ENCODE measurements around the gene ITGAL. TPM values are rescaled to one million over a fixed set of nuclear protein-coding genes. Genes with fewer than 3 reads are reported as not detected.

ITGAL gene
- total RNA-seq, 1 donor from 2014 or later = 264 TPM

- intact Hi-C loops (cut with micrococcal nuclease) = no loop called here
- H3K9me3 Mint-ChIP-seq = no peaks in the 10 kb centered on the region
- peaks cover 64% of the 10 kb centered on the region for H3K36me3 Mint-ChIP-seq (ENCODE audit: low read depth)
- no peaks in the 10 kb centered on the region for H3K27me3 Mint-ChIP-seq
- H3K4me1 Mint-ChIP-seq = peaks cover 34% of the 10 kb centered on the region
- no peak for DNase-seq
- peak overlapping the region; percentile 73 for H3K27ac Mint-ChIP-seq
- no peak overlapping the region for H3K4me3 Mint-ChIP-seq
These were observed 17.7 kb downstream of the ITGAL start for GRCh38 chr16:30490210-30490609.

DNA sequence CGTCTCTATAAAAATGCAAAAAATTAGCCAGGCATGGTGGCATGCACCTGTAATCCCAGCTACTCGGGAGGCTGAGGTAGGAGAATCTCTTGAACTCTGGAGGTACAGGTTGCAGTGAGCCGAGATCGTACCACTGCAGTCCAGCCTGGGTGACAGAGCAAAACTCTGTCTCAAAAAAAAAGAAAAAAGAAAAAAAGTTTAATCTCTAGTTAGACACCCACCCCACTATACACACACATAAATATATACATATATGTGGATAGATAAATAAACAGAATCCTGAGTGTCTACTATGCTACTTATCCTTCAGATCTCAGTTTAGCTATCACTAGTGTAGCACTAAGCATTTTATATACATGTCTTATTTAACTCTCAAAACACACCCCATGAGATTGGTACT, 18.7 kb downstream of the ITGAL start:
- intact Hi-C loops (cut with micrococcal nuclease) = no loop called here
- peaks cover 32% of the 10 kb centered on the region for H3K4me1 Mint-ChIP-seq
- H3K9me3 Mint-ChIP-seq = no peaks in the 10 kb centered on the region
- peaks cover 61% of the 10 kb centered on the region for H3K36me3 Mint-ChIP-seq (ENCODE audit: low read depth)
- no peaks in the 10 kb centered on the region for H3K27me3 Mint-ChIP-seq
- no peak overlapping the region for H3K4me3 Mint-ChIP-seq
- DNase-seq = no peak
- H3K27ac Mint-ChIP-seq = peak overlapping the region; percentile 56

GRCh38 chr16:30491744-30492308, 19.3 kb downstream of the ITGAL start:
- Mint-ChIP-seq H3K4me3 (no peak overlapping the region), H3K27me3 (no peaks in the 10 kb centered on the region), H3K9me3 (no peaks in the 10 kb centered on the region), H3K4me1 (peaks cover 30% of the 10 kb centered on the region), H3K27ac (peak overlapping the region; percentile 56), H3K36me3 (ENCODE audit: low read depth) (peaks cover 59% of the 10 kb centered on the region)
- DNase-seq = no peak
- intact Hi-C loops (cut with micrococcal nuclease) = no loop called here

- intact Hi-C loops (cut with micrococcal nuclease) = no loop called here
- Mint-ChIP-seq H3K9me3 (no peaks in the 10 kb centered on the region), H3K27me3 (no peaks in the 10 kb centered on the region), H3K4me3 (no peak overlapping the region), H3K4me1 (peaks cover 21% of the 10 kb centered on the region), H3K36me3 (ENCODE audit: low read depth) (peaks cover 55% of the 10 kb centered on the region), H3K27ac (peak overlapping the region; percentile 13)
- no peak for DNase-seq
These were observed 21.5 kb downstream of the ITGAL start for GRCh38 chr16:30493941-30494488.

GRCh38 chr16:30494709-30495108, 22.2 kb downstream of the ITGAL start:
- Mint-ChIP-seq H3K9me3 (no peaks in the 10 kb centered on the region), H3K4me3 (no peak overlapping the region), H3K4me1 (peaks cover 23% of the 10 kb centered on the region), H3K27me3 (no peaks in the 10 kb centered on the region), H3K27ac (peak overlapping the region; percentile 13), H3K36me3 (ENCODE audit: low read depth) (peaks cover 52% of the 10 kb centered on the region)
- no peak for DNase-seq
- intact Hi-C loops (cut with micrococcal nuclease) = no loop called here

DNA sequence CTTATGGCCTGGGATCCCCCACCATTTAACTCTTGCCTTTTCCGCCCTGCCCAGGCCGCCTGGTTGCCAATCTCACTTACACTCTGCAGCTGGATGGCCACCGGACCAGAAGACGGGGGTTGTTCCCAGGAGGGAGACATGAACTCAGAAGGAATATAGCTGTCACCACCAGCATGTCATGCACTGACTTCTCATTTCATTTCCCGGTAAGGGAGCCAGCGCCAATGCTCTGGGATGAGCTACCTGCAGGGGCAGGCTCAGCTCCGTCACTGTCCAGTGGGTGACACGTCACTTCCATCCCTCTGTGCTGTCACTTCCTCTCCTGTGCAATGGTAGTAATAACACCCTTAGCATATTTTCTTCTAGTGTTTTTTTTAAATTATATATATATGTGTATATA, 26.7 kb downstream of the ITGAL start:
- peaks cover 44% of the 10 kb centered on the region for H3K36me3 Mint-ChIP-seq (ENCODE audit: low read depth)
- intact Hi-C loops (cut with micrococcal nuclease) = no loop called here
- DNase-seq = no peak
- no peak overlapping the region for H3K4me3 Mint-ChIP-seq
- H3K27me3 Mint-ChIP-seq = no peaks in the 10 kb centered on the region
- peak overlapping the region; percentile 82 for H3K27ac Mint-ChIP-seq
- H3K9me3 Mint-ChIP-seq = no peaks in the 10 kb centered on the region
- H3K4me1 Mint-ChIP-seq = peaks cover 9% of the 10 kb centered on the region

DNA sequence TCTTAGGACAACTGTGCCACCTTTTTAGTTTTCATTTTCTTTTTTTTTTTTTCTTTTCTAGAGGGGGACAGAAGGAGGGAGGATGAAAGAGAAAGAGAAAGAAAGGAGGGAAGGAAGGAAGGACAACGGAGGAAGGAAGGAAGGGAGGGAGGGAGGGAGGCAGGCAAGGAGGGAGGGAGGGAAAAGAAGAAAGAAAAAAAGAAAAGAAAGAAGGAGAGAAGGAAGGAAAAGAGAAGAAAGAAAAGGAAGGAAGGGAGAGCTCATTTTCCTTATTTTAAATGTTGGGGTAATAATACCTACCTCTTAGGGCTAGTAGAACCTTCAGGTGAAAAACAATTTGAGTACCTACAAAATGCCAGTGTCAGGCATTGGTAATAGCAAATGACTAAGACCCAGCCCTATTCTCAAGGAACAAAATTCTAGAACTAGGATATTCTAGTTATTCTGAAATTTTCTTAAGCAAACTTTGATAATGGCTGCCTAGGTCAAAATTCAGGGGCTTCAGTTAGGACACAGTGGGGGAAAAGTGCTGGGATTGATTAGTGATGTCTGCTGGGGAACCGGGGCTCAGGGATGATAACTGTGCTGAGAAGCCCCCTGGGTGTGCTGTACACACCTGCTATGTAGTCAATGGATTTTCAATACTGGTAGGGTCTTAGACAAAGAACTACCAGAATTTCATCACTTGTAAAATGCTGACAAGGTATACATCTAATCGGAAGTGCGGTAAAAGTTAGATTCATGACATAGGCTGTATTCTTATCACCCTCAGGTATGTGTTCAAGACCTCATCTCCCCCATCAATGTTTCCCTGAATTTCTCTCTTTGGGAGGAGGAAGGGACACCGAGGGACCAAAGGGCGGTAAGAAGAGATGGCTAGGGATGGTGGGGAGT, 31.1 kb downstream of the ITGAL start:
- Mint-ChIP-seq H3K27me3 (no peaks in the 10 kb centered on the region), H3K4me1 (peaks cover 5% of the 10 kb centered on the region), H3K9me3 (no peaks in the 10 kb centered on the region), H3K4me3 (no peak overlapping the region), H3K36me3 (ENCODE audit: low read depth) (peaks cover 41% of the 10 kb centered on the region), H3K27ac (peak overlapping the region; percentile 59)
- no peak for DNase-seq
- intact Hi-C loops (cut with micrococcal nuclease) = no loop called here

DNA sequence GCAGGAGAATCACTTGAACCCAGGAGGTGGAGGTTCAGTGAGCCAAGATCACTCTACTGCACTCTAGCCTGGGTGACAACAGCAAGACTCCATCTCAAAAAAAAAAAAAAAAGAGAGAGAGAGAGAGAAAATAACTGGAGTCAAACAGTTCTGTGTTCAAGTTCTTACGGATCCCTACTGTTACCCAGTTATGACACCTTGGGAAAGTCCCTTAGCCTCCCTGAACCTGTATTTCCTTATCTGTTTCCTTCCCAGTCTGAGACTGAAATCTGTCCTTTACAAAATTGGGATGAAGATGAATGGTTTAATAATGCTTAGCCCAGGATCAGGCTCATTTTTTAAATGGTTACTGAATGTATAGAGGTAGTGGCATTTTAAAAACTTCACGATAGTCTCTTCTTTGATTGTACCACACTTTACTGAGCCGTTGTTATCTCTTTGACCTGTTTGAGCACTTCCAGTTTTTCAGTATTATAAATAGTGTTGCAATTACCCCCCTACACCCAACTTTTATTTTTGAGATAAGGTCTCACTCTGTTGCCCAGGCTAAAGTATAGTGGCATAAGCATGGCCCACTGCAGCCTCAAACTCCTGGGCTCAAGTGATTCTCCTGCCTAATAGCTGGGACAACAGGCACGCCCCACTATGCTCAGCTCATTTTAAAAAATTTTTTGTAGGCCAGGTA, 36.7 kb downstream of the ITGAL start:
- Mint-ChIP-seq H3K4me1 (peaks cover 6% of the 10 kb centered on the region), H3K9me3 (no peaks in the 10 kb centered on the region), H3K27me3 (no peaks in the 10 kb centered on the region), H3K36me3 (ENCODE audit: low read depth) (peaks cover 62% of the 10 kb centered on the region), H3K4me3 (no peak overlapping the region), H3K27ac (peak overlapping the region; percentile 29)
- no peak for DNase-seq
- intact Hi-C loops (cut with micrococcal nuclease) = no loop called here

DNA sequence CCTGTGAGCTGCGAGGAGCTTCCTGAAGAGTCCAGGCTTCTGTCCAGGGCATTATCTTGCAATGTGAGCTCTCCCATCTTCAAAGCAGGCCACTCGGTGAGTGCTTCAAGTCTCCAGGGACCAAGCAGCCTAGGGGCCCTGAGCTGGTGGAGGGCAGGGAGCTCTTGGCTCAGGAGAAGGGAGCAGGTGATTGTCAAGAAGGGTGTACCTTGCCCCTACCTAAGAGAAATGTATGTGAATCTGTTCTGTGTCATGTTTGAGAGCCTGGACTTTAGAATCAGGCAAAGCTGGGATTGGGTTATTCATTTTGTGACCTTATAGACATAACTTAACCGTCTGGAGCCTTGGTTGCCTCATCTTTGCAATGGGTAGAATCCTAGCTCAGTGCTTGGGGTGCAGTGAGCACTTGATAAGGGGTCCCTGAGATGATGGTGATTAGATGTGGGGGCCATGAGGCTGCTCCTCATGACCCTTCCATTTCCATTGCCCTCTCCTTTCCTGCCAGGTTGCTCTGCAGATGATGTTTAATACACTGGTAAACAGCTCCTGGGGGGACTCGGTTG, 37.9 kb downstream of the ITGAL start:
- Mint-ChIP-seq H3K4me3 (no peak overlapping the region), H3K27ac (peak overlapping the region; percentile 18), H3K36me3 (ENCODE audit: low read depth) (peaks cover 63% of the 10 kb centered on the region), H3K9me3 (no peaks in the 10 kb centered on the region), H3K27me3 (no peaks in the 10 kb centered on the region), H3K4me1 (peaks cover 6% of the 10 kb centered on the region)
- DNase-seq = no peak
- intact Hi-C loops (cut with micrococcal nuclease) = no loop called here

DNA sequence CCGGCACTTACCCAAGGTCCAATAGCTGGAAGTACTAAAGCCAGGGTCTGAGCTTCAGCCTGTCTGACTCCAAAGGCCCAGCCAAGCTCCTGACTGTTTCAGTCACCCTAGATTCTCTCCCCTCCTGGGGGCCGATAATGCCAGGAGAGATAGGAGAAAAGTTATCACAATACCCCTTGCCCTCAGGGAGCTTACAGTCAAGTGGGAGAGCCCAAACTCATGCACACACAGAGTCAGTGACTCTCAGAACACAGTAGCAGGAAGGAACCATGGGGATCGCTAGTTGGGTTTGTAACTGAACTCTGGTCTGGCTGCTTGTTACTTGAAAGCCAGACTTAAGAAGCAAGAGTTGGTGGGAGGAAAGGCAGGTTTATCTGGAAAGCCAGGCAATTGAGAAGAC, 39.0 kb downstream of the ITGAL start:
- Mint-ChIP-seq H3K4me1 (peaks cover 6% of the 10 kb centered on the region), H3K36me3 (ENCODE audit: low read depth) (peaks cover 67% of the 10 kb centered on the region)

GRCh38 chr16:30515275-30515674, 42.7 kb downstream of the ITGAL start:
- H3K27ac Mint-ChIP-seq = peak overlapping the region; percentile 77
- no peak overlapping the region for H3K4me3 Mint-ChIP-seq
- intact Hi-C loops (cut with micrococcal nuclease) = no loop called here
- H3K4me1 Mint-ChIP-seq = peaks cover 8% of the 10 kb centered on the region
- no peaks in the 10 kb centered on the region for H3K9me3 Mint-ChIP-seq
- no peak for DNase-seq
- H3K36me3 Mint-ChIP-seq (ENCODE audit: low read depth) = peaks cover 77% of the 10 kb centered on the region
- H3K27me3 Mint-ChIP-seq = no peaks in the 10 kb centered on the region

More for the DNA sequence above, 39.0 kb downstream of the ITGAL start:
- H3K27me3 Mint-ChIP-seq = no peaks in the 10 kb centered on the region
- no peak overlapping the region for H3K4me3 Mint-ChIP-seq
- no peaks in the 10 kb centered on the region for H3K9me3 Mint-ChIP-seq
- DNase-seq = no peak
- H3K27ac Mint-ChIP-seq = no peak overlapping the region
- intact Hi-C loops (cut with micrococcal nuclease) = no loop called here

- intact Hi-C loops (cut with micrococcal nuclease) = no loop called here
- no peaks in the 10 kb centered on the region for H3K27me3 Mint-ChIP-seq
- no peak overlapping the region for H3K4me3 Mint-ChIP-seq
- no peak for DNase-seq
- no peaks in the 10 kb centered on the region for H3K9me3 Mint-ChIP-seq
- peaks cover 7% of the 10 kb centered on the region for H3K4me1 Mint-ChIP-seq
- peaks cover 63% of the 10 kb centered on the region for H3K36me3 Mint-ChIP-seq (ENCODE audit: low read depth)
- H3K27ac Mint-ChIP-seq = no peak overlapping the region
These were observed 46.0 kb downstream of the ITGAL start for GRCh38 chr16:30518552-30518951.

DNA sequence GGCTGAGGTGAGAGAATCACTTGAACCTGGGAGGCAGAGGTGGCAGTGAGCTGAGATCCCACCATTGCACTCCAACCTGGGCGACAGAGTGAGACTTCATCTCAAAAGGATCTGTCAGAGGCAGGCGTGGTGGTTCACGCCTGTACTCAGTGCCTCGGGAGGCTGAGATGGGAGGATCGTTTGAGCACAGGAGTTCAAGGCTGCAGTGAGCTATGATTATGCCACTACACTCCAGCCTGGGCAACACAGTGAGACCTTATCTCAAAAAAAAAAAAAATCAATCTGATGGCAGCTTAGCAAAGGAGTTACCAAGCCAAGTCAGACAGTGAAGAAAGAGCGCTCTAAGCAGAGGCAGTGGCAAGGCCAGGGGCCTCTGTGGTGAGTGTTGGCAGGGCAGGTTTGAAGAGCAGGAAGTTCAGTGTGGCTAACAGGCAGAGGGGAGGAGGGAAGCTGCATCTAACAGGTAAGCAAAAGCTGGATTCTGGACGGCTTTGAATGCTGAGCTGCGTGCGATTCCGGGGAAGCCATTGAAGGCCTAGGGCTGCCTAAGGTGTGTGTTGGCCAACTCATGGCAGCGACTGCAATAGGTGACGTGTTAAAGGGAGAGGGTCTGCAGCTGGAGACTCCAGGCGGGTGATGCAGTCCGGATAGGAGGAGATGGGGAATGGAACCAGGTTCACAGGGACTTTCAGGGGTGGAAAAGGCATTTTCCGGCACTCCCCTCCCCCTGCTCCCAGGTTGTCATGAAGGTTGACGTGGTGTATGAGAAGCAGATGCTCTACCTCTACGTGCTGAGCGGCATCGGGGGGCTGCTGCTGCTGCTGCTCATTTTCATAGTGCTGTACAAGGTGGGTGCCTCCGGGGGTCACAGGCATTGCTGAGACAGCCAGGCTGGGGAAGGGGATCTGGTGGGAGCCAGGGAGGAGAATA, 46.8 kb downstream of the ITGAL start:
- DNase-seq = no peak
- intact Hi-C loops (cut with micrococcal nuclease) = no loop called here

More for the DNA sequence above, 46.8 kb downstream of the ITGAL start:
- H3K4me1 Mint-ChIP-seq = peaks cover 7% of the 10 kb centered on the region
- H3K27me3 Mint-ChIP-seq = no peaks in the 10 kb centered on the region
- H3K27ac Mint-ChIP-seq = peak overlapping the region; percentile 18
- H3K4me3 Mint-ChIP-seq = no peak overlapping the region
- H3K9me3 Mint-ChIP-seq = no peaks in the 10 kb centered on the region
- H3K36me3 Mint-ChIP-seq (ENCODE audit: low read depth) = peaks cover 58% of the 10 kb centered on the region

Measured in activated CD4-positive, alpha-beta T cell treated with anti-CD3 and anti-CD28 coated beads, Interleukin-2, amount 10 ng/mL, durations not matched to agents 24 days and 14 days (primary cell).